ENCODE results near the gene MKNK2. TPM values are rescaled to one million over a fixed set of nuclear protein-coding genes. Genes with fewer than 3 reads are reported as not detected.

MKNK2 gene
- total RNA-seq, 1 donor from 2014 or later: 32.4 TPM

DNA sequence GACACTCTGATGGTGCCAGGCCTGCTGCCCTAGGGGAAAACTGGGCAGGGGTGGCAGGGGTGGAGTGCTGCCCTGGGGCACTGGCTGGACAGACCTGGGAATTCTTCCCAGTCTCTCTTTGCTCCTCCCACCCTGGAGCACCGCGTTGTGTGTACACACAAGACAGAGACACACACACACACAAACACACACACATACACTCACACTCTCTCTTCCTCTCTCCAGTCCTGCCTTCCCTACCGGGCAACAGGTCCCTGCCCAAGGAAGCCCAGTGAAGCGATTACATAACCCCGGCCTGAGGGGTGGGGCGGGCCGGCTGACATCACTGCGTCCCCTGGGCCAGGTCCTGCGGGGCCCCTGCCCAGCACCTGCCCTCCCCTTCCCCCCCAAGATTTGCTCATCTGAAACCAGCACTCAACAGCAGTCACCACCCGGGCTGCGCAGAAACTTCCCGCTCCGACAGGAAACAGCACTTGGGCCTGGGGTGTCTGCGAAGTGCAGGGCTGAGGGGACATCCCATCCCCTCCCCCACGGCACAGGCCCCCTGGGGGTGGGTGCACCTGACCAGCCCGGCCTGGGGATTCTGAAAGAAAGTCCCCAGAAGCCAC lies 1.2 kb downstream of the MKNK2 start:
- Histone ChIP-seq H3K27me3 (ENCODE audit: control insufficient read depth in 3 of 3, insufficient read depth in 3 of 3, low read length in 3 of 3) (no peaks in the 10 kb centered on the region), H3K27ac (ENCODE audit: low read depth, low read length) (peak overlapping the region; percentile 96), H3K4me1 (ENCODE audit: control insufficient read depth in 3 of 3, insufficient read depth in 3 of 3, low read length in 3 of 3) (peaks cover 63 to 75% (median 72%) of the 10 kb centered on the region in 3 donors), H3K9ac (ENCODE audit: low read depth in 1 of 3, low read length in 3 of 3) (peak overlapping the region; percentile 93 to 99 (median 97)), H3K36me3 (ENCODE audit: control insufficient read depth in 3 of 3, insufficient read depth in 3 of 3, low read length in 3 of 3) (peaks cover 10 to 26% (median 17%) of the 10 kb centered on the region in 3 donors), H3K9me3 (ENCODE audit: control insufficient read depth in 3 of 3, low read length in 3 of 3) (no peaks in the 10 kb centered on the region), H3K4me3 (ENCODE audit: low read length in 3 of 3) (peak overlapping the region; percentile 85 to 93 (median 90))

DNA sequence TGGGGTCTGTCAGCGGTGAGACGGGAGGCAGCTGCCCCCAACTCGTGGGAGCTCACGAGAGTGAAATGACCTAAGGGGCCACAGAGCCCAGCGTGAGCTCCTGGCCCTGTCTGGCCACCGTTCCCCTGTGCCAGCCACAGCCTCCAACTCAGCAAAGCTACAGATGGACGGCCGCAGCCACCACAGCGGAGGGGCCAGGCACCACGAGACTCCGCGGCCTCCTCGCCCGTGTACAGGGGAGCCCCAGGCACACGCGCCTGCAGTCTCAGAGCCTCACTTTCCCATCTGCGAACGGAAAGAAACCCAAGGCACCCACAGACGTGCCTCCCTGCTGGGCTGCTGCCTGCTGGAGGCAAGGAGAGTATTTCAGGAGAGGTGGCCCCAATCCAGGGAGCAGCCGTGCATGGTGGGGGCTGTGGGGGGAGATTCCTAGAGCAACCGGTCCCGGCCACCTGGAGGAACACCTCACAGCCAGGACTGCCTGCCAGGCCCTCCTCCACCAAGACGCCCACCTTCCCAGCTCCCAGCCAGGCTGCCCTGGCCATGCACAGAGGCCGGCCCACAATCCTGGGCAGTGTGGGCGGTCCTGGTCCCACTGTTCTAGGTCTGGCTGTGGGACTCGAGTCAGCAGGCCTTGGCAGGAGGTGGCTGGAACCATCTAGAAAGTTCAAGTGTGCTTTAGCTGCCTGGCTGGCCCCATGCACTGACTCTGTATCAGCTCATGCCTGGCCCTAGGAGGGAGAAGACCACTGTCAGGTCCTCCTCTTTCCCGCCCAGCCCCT lies 1.9 kb downstream of the MKNK2 start:
- H3K27me3 ChIP-seq (ENCODE audit: control insufficient read depth in 3 of 3, insufficient read depth in 3 of 3, low read length in 3 of 3): no peaks in the 10 kb centered on the region
- peaks cover 10 to 32% (median 22%) of the 10 kb centered on the region in 3 donors for H3K36me3 ChIP-seq (ENCODE audit: control insufficient read depth in 3 of 3, insufficient read depth in 3 of 3, low read length in 3 of 3)
- peaks cover 67 to 79% (median 76%) of the 10 kb centered on the region in 3 donors for H3K4me1 ChIP-seq (ENCODE audit: control insufficient read depth in 3 of 3, insufficient read depth in 3 of 3, low read length in 3 of 3)
- peak overlapping the region; percentile 96 for H3K27ac ChIP-seq (ENCODE audit: low read depth, low read length)
- peak overlapping the region; percentile 93 to 99 (median 97) for H3K9ac ChIP-seq (ENCODE audit: low read depth in 1 of 3, low read length in 3 of 3)
- H3K9me3 ChIP-seq (ENCODE audit: control insufficient read depth in 3 of 3, low read length in 3 of 3): no peaks in the 10 kb centered on the region
- H3K4me3 ChIP-seq (ENCODE audit: low read length in 3 of 3): peak overlapping the region; percentile 85 to 93 (median 90)

DNA sequence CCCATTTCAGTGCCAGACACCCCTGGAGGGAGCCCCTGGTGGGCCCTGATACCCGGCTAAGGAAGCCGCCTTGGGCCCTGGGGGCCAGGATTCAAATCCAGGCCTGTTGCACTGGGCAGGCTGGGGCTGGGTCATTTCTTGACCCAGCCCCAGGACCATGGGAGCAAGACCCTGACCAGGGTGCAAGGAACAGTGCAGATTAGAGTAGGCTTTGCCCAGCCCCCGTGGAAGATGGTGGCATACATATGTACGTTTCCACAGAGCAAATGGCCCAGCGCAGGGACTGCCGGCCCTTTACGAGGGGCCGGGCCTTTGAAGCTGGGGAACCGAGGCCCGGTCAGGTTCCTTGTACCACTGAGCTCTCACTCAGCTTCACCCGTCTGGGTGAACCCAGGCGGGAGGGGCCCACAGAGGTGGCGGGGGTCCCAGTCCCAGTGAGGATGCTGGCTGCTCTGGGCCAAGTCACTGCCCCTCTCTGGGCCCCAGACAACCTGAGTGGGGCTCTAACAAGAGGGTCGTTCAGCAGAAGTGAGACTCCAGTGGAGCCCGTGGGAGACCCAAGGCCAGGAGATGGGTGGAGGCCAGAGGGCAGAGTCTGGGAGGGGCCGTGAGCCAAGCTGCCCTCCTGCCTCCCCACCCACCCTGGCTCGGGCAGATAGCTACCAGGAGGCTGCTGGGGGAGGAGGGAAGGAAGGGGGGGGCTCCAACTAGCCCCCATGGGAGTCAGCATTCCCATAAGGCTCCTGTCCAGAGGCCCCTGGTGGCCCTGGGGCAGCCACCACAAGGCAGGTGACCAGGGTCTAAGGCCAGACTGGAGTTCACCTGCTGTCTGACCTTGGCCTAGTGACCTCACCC lies 2.7 kb downstream of the MKNK2 start:
- Histone ChIP-seq H3K4me3 (ENCODE audit: low read length in 3 of 3) (peak overlapping the region; percentile 85 to 93 (median 90)), H3K9ac (ENCODE audit: low read depth in 1 of 3, low read length in 3 of 3) (peak overlapping the region; percentile 93 to 99 (median 97))

DNA sequence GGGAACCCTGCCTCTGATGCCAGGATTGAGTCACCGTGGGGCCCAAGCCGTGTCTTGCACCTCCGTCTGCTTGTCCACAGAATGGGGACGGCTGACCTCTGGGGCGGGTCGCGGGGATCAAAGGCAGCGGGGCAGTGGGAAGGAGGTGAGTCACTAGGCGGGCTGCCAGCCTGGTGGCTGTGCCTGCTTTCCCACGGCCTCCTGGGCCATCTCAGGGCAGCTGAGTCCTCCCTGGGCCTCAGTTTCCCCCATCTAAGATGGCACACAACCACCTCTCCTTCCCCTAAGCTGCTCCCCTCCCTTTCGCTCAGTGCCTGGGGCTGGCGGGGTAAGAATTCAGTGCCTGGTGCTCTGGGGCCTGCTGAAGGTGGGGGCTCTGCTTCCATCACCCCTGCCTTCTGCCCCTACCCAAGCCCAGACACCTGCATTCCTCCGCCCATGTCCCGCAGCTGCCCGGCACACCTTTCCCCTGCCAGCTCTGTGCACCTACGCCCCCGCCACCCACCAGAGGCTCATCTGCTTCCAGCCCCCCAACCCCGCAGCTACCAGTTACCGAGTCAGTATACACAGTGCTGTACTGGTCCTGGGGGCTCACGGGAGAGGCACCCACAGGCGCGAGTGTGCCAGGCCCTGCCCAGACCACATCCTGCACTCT lies 3.5 kb downstream of the MKNK2 start:
- Histone ChIP-seq H3K27me3 (ENCODE audit: control insufficient read depth in 3 of 3, insufficient read depth in 3 of 3, low read length in 3 of 3) (no peaks in the 10 kb centered on the region), H3K36me3 (ENCODE audit: control insufficient read depth in 3 of 3, insufficient read depth in 3 of 3, low read length in 3 of 3) (peaks cover 19 to 42% (median 24%) of the 10 kb centered on the region in 3 donors), H3K9ac (ENCODE audit: low read depth in 1 of 3, low read length in 3 of 3) (peak overlapping the region; percentile 54 to 99 (median 93)), H3K4me3 (ENCODE audit: low read length in 3 of 3) (peak overlapping the region; percentile 85 to 93 (median 90)), H3K4me1 (ENCODE audit: control insufficient read depth in 3 of 3, insufficient read depth in 3 of 3, low read length in 3 of 3) (peaks cover 83 to 89% (median 87%) of the 10 kb centered on the region in 3 donors), H3K27ac (ENCODE audit: low read depth, low read length) (peak overlapping the region; percentile 96), H3K9me3 (ENCODE audit: control insufficient read depth in 3 of 3, low read length in 3 of 3) (no peaks in the 10 kb centered on the region)

More for the DNA sequence above, 2.7 kb downstream of the MKNK2 start:
- Histone ChIP-seq H3K27me3 (ENCODE audit: control insufficient read depth in 3 of 3, insufficient read depth in 3 of 3, low read length in 3 of 3) (no peaks in the 10 kb centered on the region), H3K36me3 (ENCODE audit: control insufficient read depth in 3 of 3, insufficient read depth in 3 of 3, low read length in 3 of 3) (peaks cover 12 to 34% (median 23%) of the 10 kb centered on the region in 3 donors), H3K27ac (ENCODE audit: low read depth, low read length) (peak overlapping the region; percentile 96), H3K9me3 (ENCODE audit: control insufficient read depth in 3 of 3, low read length in 3 of 3) (no peaks in the 10 kb centered on the region), H3K4me1 (ENCODE audit: control insufficient read depth in 3 of 3, insufficient read depth in 3 of 3, low read length in 3 of 3) (peaks cover 76 to 82% (median 79%) of the 10 kb centered on the region in 3 donors)

DNA sequence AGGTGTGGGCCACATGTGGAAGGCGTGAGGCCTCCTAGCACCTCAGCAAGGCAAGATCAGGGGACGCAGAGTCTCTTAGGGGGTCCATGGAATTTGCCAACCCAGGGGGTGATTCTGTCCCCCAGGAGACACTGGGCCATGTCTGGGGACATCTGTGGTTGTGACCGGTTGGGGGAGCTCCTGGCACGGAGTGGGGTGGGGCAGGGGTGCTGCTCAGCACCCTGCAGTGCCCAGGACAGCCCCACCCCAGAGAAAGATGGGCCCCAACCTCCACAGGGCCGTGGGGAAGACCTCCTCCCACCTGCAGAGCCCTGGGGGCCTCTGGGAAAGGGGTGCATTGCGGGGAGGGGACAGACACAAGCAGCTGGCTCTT lies 4.0 kb downstream of the MKNK2 start:
- Histone ChIP-seq H3K27me3 (ENCODE audit: control insufficient read depth in 3 of 3, insufficient read depth in 3 of 3, low read length in 3 of 3) (no peaks in the 10 kb centered on the region), H3K4me3 (ENCODE audit: low read length in 3 of 3) (peak overlapping the region in 2 of 3 donors; percentile 52 to 90), H3K4me1 (ENCODE audit: control insufficient read depth in 3 of 3, insufficient read depth in 3 of 3, low read length in 3 of 3) (peaks cover 84 to 88% (median 86%) of the 10 kb centered on the region in 3 donors), H3K9me3 (ENCODE audit: control insufficient read depth in 3 of 3, low read length in 3 of 3) (no peaks in the 10 kb centered on the region), H3K9ac (ENCODE audit: low read depth in 1 of 3, low read length in 3 of 3) (peak overlapping the region; percentile 57 to 99 (median 93)), H3K36me3 (ENCODE audit: control insufficient read depth in 3 of 3, insufficient read depth in 3 of 3, low read length in 3 of 3) (peaks cover 21 to 44% (median 24%) of the 10 kb centered on the region in 3 donors), H3K27ac (ENCODE audit: low read depth, low read length) (peak overlapping the region; percentile 96)

DNA sequence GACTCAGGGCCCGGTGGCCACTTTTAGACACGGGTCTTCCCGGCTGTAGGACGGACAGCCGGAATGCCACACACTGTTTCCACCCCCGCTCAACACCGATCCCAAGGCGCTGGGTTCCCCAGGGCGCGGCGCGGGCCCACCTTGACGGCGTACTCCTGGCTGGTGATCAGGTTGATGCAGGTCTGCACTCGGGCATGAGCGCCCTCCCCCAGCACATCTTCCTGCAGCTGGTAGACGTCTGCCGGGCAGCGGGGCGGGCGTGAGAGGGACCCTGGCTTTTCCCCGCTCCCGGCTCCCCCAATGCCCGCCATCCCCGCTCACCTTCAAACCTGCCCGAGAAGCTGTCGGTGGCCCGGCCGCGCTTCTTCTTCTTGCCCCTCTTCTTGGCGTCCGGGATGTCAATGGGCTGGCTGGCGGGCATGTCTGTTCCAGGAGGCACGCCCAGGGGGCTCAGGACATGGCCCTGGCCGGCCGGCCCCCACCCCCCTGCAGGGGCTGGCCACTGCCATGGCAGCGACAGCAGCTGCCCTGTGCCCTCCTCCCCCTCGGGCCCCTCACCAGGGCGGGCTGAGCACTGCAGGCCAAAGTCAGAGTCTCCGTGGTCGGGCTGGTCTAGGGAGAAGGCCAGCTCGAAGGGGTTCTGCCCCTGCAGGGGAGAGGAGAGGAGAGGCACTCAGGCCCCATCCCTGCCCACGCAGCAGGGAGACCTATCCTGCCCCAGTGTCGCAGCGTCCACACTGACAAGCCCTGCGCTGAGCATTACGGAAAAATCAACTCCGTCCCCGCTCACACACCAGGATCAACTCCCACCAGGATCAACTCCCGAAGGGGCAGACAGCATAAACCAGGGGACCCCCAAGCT lies 4.8 kb downstream of the MKNK2 start:
- H3K9ac ChIP-seq (ENCODE audit: low read depth in 1 of 3, low read length in 3 of 3): peak overlapping the region; percentile 57 to 99 (median 93)
- H3K27ac ChIP-seq (ENCODE audit: low read depth, low read length): peak overlapping the region; percentile 96
- peak overlapping the region in 2 of 3 donors; percentile 52 for H3K4me3 ChIP-seq (ENCODE audit: low read length in 3 of 3)
- peaks cover 24 to 49% (median 25%) of the 10 kb centered on the region in 3 donors for H3K36me3 ChIP-seq (ENCODE audit: control insufficient read depth in 3 of 3, insufficient read depth in 3 of 3, low read length in 3 of 3)
- no peaks in the 10 kb centered on the region for H3K9me3 ChIP-seq (ENCODE audit: control insufficient read depth in 3 of 3, low read length in 3 of 3)
- no peaks in the 10 kb centered on the region for H3K27me3 ChIP-seq (ENCODE audit: control insufficient read depth in 3 of 3, insufficient read depth in 3 of 3, low read length in 3 of 3)
- H3K4me1 ChIP-seq (ENCODE audit: control insufficient read depth in 3 of 3, insufficient read depth in 3 of 3, low read length in 3 of 3): peaks cover 81 to 86% (median 83%) of the 10 kb centered on the region in 3 donors

DNA sequence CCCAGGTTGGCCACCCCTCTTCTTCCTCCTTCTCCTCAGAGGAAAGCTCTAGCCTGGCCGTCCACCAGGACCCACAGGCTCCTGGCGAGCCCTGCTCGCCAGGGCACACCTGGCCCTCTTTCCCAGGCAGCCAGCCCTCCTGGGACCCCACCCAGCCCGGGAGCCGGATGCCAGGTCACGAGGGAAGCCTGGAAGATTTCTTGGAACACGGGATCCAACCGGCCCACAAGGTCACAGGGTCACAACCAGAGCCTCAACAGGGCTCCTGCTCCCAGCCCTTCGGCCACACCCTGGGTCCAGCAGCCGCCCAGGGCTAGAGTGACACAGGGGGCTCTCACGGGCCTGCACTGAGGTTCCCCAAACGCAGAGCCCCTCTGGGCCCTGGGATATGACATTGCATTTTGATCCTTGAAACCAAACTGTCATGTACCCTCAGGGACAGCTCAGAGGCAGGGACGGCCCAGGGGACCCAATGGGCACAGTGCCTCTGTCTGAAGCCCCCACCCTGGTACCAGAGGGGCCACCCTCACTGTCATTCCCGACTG lies 5.5 kb downstream of the MKNK2 start:
- Histone ChIP-seq H3K27ac (ENCODE audit: low read depth, low read length) (peak overlapping the region; percentile 96), H3K36me3 (ENCODE audit: control insufficient read depth in 3 of 3, insufficient read depth in 3 of 3, low read length in 3 of 3) (peaks cover 31 to 56% (median 32%) of the 10 kb centered on the region in 3 donors), H3K9me3 (ENCODE audit: control insufficient read depth in 3 of 3, low read length in 3 of 3) (no peaks in the 10 kb centered on the region), H3K27me3 (ENCODE audit: control insufficient read depth in 3 of 3, insufficient read depth in 3 of 3, low read length in 3 of 3) (no peaks in the 10 kb centered on the region), H3K4me3 (ENCODE audit: low read length in 3 of 3) (peak overlapping the region; percentile 9 to 58 (median 43)), H3K9ac (ENCODE audit: low read depth in 1 of 3, low read length in 3 of 3) (peak overlapping the region; percentile 47 to 99 (median 93)), H3K4me1 (ENCODE audit: control insufficient read depth in 3 of 3, insufficient read depth in 3 of 3, low read length in 3 of 3) (peaks cover 88 to 93% (median 90%) of the 10 kb centered on the region in 3 donors)

DNA sequence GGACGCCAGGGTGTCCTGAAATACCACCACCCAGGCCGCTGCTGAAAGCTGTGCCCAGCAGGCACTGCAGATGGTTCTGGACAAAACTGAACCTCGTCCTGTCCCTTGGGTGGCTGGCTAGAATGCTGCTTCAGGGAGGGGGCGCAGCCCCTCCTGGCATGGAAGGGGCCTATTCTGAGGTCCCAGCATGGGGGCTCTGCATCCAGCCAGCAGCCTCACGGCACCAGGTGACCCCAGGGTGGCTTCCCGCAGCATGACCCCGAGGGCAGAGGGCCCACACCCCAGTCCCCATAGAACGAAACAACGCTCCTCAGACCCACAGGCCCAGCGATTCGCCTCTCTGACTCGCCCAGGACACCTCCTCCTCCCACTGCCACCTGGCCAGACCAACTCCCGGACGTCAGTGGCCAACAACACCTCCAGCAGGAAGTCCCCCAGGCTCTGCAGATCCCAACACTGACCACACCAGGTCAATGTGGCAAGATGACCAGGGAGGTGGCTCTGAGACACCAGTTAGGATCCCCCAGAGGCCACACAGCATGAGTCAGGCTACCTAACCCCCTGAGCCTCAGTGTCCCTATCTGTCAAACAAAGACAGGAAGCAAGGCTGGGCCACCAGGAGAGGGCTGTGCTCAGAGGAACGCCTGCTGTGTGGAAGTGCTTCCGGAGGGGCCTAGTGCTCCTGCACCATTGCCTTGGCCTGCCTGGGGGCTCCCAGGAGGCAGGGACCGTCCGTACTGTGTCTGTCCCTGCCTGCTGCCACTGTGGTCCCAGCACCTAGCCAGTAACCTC lies 6.1 kb downstream of the MKNK2 start:
- H3K27ac ChIP-seq (ENCODE audit: low read depth, low read length): peak overlapping the region; percentile 96
- no peaks in the 10 kb centered on the region for H3K9me3 ChIP-seq (ENCODE audit: control insufficient read depth in 3 of 3, low read length in 3 of 3)
- peaks cover 94 to 97% (median 96%) of the 10 kb centered on the region in 3 donors for H3K4me1 ChIP-seq (ENCODE audit: control insufficient read depth in 3 of 3, insufficient read depth in 3 of 3, low read length in 3 of 3)
- H3K27me3 ChIP-seq (ENCODE audit: control insufficient read depth in 3 of 3, insufficient read depth in 3 of 3, low read length in 3 of 3): no peaks in the 10 kb centered on the region
- H3K9ac ChIP-seq (ENCODE audit: low read depth in 1 of 3, low read length in 3 of 3): peak overlapping the region; percentile 14 to 99 (median 93)
- H3K4me3 ChIP-seq (ENCODE audit: low read length in 3 of 3): peak overlapping the region; percentile 1 to 58 (median 43)
- peaks cover 33 to 53% (median 33%) of the 10 kb centered on the region in 3 donors for H3K36me3 ChIP-seq (ENCODE audit: control insufficient read depth in 3 of 3, insufficient read depth in 3 of 3, low read length in 3 of 3)
